ENCODE measurements around the gene TAOK1. TPM values are rescaled to one million over a fixed set of nuclear protein-coding genes. Genes with fewer than 3 reads are reported as not detected.

Gene TAOK1
- total RNA-seq, 1 donor from 2014 or later: 48.6 TPM

DNA sequence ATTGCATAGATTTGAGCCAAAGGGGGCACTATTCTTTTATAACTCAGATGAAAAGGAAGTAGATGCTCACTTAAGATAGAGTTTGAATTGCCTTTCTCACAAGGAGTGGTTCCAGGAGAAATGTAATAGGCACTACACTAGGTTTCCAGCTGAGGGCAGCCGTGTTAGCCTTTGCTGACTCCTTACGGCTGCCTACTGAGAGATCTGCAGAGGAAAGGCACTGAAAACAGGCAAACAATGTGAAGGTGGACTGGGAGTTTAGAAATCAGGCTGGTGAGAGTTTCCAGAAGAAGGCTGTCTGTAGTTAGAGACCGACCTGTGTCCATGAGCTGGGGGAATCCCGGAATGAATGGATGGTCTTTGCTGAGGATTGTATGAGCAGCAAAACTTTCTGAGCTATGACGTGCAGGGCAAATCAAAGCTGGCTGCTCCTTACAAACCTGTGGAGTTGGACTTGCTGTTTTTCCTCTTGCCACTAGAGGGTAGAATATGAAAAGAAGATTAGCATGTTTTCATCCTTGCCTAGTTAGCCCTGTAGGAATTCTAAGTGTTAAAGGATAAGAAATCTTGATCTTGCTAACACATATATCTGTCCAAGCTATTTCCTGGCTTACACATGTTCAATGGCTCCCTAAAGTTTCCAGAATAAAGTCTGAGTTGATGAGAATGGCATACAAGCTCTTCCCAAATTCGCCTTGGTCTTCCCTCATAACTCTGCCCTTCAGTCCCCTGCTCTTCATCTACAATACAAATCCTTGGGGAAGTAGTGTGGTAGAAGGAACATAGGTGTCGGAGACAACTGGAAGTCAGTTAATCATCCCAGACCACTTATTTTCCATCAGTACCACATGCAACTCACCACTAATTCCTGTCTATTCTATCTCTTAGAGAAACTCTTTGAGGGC, 20.1 kb upstream of the TAOK1 start:
- intact Hi-C loops (cut with DNase I): loop anchor here (2.0 to 10.0 kb wide), 2 partner anchors 95 to 165 kb away; no protein-coding TSS in a partner anchor
- DNase-seq: peak; percentile 60
- peak; percentile 91 for ATAC-seq (ENCODE audit: poor library complexity)

DNA sequence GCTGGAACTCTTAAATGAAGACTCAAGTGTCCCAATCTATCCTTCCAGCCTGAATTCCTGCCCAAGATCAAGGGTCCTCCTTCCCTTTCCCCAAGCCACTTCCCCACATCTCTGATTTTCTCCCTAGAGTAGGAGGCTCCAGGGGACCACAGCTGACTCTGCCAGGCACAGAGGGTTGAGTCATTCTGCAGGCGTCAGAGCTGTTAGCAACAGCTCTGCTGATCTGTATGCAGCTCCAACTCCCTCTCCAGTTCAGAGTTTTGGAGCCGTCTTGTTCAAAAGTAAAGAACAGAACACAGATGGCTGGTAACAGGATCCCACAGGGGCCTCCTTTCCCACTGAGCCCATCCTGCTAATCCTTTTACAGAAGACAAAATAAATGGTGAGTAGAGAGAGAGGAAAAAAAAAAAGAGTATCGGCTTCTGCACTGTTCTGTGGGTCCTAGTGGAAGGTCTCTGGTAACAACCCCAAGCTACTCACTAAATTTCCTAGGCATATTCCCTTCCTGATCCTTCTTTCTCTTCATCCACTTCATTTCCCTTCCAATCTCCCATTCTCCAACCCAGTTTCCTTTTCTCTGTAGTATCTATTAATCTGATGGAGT, 13.4 kb upstream of the TAOK1 start:
- DNase-seq: no peak
- intact Hi-C loops (cut with DNase I): loop anchor here (10.0 kb wide), 1 partner anchor 88 kb away; no protein-coding TSS in a partner anchor
- peak; percentile 63 for ATAC-seq (ENCODE audit: poor library complexity)

DNA sequence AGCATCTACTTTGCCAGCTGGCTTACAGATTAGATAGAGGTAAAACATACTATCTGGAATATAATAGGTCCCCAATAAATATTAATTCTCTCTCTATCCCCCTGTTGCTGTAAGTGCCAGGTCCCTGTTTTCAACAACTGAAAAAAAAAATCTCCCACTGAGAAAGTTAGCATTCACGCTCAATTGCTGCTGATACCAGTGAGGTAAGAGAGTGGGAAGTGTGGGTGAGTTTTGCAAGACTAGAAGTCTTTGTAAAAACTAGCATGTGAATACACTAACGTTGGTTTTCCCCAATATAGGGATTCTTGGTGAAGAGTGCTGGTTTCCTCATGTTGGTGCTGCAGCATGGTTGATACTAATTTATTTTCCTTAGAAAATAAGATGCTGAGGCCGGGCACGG, 11.7 kb upstream of the TAOK1 start:
- no peak for ATAC-seq (ENCODE audit: poor library complexity)
- no peak for DNase-seq
- intact Hi-C loops (cut with DNase I): loop anchor here (10.0 kb wide), 1 partner anchor 86 kb away; no protein-coding TSS in a partner anchor

DNA sequence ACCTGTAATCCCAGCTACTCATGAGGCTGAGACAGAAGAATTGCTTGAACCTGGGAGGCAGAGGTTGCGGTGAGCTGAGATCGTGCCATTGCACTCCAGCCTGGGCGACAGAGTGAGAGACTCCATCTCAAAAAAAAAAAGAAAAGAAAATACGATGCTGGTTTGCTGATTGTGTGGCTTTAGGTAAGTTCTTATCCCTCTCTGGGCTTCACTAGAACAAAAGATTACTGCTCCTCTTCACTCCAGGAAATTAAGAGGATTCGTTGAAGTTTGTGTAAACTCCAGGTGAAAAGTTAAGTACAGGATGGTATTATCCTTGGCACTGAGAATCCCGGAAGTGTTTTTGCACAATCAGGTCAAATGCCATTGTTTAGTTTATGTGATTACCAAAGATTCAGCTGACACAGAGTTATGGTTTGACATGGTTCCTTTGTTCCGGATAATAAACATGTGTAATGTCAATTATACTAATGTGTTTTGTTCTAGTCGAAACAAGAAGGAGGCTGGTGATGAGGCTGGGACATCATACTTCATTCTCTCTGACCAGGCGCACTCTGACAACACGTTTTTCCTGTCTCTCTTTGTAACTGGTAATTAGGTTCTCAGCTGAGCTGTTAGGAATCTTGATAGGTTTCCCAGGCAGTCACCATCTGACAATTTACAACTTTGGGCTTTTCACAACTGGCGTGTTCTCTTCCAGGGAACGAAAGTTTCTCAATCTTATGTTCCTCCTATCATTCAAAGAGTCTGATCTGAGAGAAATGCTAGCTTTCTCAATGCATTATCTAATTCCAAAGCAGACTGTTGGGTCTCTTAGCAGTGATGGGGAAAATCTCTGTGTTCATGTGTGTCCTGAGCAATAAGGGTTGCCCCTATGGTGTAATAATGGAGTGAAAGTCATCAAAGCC, 10.8 kb upstream of the TAOK1 start:
- DNase-seq (no peak), ATAC-seq (ENCODE audit: poor library complexity) (no peak)
- intact Hi-C loops (cut with DNase I): loop anchor here (10.0 kb wide), 1 partner anchor 85 kb away; no protein-coding TSS in a partner anchor

DNA sequence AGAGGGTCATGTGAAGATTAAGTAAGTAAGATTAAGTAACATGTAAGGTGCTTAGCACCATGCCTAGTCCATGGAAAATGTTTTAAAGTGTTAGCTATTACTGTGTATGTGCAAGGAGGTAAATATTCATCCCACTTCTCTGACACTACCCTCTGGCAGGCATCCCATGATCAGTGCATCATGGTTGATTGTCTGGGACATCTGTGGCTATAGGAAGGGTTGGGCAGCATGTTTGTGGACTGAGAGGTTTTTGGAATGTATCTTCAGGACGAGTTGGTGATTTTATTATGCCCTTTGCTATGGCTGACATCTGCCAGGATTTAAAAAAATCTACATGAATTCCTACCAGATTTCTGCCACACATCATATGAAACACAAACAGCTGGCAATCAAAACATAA, 6.5 kb upstream of the TAOK1 start:
- DNase-seq (no peak), ATAC-seq (ENCODE audit: poor library complexity) (no peak)
- intact Hi-C loops (cut with DNase I): no loop called here

DNA sequence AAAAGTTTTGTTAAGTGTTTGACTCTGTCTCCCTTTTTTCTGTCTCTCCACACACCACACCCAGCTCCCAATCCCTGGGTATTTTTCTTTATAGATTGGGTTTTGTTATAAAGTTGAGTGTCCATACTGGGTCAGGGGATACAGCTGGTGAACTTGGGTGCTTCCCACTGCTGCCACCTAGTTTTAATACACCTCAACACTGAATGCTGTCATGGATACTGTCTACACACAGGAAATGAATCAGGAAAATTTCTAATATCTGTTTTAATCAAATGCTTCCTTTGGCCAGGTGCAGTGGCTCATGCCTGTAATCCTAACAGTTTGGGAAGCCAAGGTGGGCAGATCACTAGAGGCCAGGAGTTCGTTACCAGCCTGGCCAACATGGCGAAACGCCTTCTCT, 5.3 kb upstream of the TAOK1 start:
- ATAC-seq (ENCODE audit: poor library complexity): no peak
- intact Hi-C loops (cut with DNase I): no loop called here
- no peak for DNase-seq

DNA sequence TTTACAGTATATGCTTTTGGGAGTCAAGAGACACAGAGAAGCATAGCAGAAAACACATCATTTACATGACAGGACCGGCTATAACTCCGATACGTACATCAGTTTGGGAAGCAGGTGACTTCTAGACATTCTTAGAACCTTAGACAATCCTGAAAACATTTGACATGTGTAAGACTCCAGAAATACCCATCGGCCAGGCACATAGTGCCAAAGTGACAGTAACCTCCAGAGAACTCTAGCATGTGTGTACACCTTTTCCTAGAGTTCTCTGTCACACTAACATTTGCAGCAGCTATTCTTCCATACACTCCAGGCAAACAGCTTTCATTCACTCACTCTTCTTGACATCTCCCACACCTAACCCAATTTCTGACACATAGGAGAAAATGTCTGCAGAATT, 3.4 kb upstream of the TAOK1 start:
- intact Hi-C loops (cut with DNase I): no loop called here
- ATAC-seq (ENCODE audit: poor library complexity) (no peak), DNase-seq (no peak)

DNA sequence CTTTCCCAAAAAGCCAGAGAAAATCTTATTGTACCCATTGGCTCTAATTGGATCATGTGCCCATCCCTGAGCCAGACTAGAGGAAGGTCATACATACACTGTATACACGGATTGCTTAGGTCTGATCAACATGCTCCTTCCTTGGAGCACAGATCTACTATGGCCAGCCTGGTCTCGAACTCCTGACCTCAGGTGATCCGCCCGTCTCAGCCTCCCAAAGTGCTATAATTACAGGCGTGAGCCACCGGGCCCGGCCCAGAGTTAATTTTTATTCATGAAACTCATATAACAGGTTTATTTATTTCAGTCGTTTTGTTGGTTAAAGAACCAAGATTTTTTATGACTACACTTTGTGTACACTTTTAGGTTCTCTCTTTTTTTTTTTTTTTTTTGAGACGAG, 1.2 kb upstream of the TAOK1 start:
- ATAC-seq (ENCODE audit: poor library complexity) (no peak), DNase-seq (no peak)
- intact Hi-C loops (cut with DNase I): no loop called here

DNA sequence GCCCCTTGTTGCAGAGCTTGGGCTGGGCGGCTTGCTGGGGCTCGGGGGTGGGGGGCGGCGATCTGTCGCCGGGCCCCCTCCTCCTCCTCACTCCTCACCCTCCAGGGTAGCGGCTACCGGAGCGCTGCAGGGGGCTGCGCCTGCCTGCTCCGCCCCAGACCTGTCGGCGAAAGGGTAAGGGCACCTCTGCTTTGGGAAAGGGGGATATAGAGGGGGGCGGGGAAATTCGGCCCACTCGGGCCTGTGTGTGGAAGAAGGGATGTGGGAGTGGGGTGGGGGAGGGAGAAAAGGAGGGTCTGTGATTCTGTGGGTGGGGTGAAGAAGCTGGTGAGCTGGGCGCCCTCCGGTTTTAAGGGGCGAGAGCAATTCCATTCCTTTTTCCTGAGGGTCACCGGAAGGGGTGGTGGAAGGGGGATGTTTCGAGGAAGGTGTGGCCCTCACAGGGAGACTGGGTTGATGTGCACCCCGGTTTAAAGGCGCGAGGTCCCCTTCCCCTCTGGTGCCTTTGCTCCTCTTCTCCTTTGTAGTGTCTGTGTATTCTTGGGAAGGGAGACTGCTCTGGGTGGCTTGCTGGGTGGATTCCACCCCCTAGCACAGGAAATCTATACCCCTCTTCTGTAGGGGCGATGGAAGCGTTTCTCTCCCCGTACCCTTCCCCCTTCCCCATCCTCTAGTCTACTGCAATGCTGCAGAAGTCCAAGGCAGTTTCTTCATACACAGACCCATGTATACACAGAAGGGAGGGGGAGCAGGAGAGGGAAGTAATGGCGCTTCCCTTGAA, 878 bp downstream of the TAOK1 start:
- DNase-seq: no peak
- ATAC-seq (ENCODE audit: poor library complexity): peak; percentile 33
- intact Hi-C loops (cut with DNase I): no loop called here

DNA sequence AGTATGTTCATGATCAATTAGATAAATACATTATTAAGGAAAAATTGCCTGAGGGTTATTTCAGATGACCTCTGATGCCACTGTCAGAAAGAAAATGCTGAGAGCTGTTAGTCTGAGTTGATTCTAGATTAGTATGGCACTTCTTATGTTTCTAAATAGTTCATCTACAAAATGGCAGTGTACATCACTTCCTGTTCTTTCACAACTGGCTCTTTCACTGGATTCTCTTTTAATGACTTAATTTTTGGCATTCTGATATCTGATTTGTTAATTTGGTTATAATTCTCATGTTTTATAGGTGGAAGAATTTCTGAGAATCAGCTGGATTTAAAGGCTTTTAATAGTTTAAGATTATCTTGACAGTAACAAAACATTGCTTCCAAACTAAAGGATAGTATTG, 3.3 kb downstream of the TAOK1 start:
- intact Hi-C loops (cut with DNase I): no loop called here
- DNase-seq (no peak), ATAC-seq (ENCODE audit: poor library complexity) (no peak)

DNA sequence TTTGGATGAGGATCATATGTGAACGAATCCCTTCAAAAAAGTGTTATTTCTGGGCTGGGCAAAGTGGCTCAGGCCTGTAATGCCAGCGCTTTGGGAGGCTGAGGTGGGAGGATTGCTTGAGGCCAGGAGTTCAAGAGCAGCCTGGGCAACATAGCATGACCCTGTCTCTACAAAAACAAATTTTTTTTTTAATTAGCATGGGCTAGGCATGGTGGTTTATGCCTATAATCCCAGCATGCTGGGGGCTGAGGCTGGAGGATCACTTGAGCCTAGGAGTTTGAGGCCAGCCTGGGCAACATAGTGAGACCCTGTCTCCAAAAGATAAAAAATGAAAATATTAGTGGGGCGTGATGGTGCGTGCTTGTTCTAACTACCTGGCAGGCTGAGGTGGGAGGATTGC, 4.6 kb downstream of the TAOK1 start:
- ATAC-seq (ENCODE audit: poor library complexity) (no peak), DNase-seq (no peak)
- intact Hi-C loops (cut with DNase I): no loop called here

DNA sequence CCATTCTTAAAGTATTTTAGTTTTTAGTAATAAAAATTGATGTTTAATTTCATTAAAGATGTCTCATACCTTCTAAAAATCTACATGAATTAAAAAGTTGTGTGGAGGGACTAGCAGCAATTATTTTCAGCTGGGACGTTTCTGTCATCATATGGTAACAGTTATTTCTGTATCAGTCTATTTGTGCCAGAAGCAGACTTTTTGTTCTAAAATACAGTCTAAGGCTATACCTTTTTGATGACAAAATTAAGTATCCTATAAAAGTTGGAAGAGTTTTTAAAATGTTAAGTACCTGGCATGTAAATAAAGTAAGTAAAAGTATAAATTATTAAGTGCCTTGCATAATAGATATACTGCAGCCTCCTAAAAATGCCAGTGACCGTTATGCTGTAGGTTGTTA, 5.9 kb downstream of the TAOK1 start:
- no peak for DNase-seq
- intact Hi-C loops (cut with DNase I): no loop called here
- ATAC-seq (ENCODE audit: poor library complexity): no peak

DNA sequence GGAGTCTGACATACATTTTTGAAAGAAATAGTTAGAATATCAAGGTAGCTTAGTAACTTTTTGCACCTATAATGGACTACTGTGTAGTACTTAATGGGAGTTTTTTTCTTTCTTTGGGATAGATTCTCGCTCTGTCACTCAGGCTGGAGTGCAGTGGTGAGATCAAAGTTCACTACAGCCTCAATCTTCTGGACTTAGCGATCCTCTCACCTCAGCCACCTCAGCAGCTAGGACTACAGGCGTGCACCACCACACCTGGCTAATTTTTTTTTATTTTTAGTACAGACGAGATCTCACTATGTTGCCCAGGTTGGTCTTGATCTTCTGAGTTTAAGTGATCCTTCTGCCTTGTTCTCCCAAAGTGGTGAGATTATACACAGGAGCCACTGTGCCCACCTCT, 9.5 kb downstream of the TAOK1 start:
- intact Hi-C loops (cut with DNase I): no loop called here
- DNase-seq (no peak), ATAC-seq (ENCODE audit: poor library complexity) (peak; percentile 21)

DNA sequence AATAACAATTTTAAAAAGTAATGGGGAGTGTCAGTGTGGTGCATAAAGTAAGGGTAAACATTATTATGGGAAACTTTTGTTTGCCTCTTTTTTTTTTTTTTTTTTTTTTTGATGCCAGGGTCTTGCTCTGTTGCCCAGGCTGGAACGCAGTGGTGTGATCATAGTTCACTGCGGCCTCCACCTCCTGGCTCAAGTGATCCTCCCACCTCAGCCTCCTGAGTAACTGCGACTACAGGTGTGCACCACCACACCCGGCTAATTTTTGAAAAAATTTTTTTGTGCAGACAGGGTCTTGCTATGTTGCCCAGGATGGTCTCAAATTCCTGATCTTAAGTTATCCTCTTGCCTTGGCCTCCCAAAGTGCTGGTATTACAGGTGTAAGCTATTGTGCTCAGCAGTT, 10.7 kb downstream of the TAOK1 start:
- intact Hi-C loops (cut with DNase I): no loop called here
- DNase-seq (no peak), ATAC-seq (ENCODE audit: poor library complexity) (no peak)

DNA sequence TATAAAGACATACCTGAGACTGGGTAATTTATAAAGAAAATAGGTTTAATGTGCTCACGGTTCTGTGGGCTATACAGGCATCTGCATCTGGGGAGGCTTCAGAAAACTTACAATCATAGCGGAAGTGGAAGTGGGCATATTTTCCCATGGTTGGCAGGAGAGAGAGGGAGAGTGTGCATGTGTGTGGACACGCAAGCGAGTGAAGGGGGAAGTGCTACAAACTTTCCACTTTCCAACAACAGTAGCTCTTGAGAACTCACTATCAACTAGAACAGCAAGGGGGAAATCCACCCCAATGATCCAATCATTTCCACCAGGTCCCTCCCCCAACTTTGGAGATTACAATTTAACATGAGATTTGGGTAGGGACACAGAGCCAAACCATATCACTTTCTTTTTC, 11.1 kb downstream of the TAOK1 start:
- intact Hi-C loops (cut with DNase I): no loop called here
- ATAC-seq (ENCODE audit: poor library complexity): peak; percentile 38

DNA sequence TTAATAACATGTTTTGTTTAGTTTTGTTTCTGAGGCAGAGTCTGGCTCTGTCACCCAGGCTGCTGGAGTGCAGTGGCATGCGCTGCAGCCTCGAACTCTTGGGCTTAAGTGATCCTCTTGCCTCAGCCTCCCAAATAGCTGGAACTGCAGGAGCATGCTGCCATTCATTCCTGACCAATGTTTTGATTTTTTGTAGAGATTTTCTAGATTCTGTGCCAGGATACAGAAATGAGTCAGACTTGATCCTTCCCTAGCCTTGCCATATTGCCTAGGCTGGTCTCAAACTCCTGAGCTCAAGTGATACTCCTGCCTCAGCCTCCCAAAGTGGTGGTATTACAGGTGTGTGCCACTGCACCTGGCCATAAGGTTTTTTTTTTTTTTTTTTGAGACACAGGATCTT, 17.7 kb downstream of the TAOK1 start:
- DNase-seq: no peak
- intact Hi-C loops (cut with DNase I): no loop called here
- ATAC-seq (ENCODE audit: poor library complexity): no peak

More for the DNA sequence above, 11.1 kb downstream of the TAOK1 start:
- no peak for DNase-seq

DNA sequence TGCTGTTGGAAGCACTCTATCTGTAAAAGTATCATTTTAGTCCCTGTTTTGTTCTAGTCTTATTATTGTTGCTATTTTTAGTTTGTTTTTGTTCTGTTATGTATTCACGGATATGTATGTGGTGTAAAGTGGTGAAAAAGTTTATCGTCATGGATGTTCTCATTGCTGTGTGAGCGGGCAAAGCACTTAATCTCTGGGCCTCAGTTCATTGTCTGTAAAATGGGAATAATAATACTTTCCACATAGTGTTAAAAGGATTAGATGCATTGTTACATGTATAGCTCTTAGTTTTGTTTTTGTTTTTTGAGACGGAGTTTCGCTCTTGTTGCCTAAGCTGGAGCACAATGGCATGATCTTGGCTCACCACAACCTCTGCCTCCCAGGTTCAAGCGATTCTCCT, 19.8 kb downstream of the TAOK1 start:
- ATAC-seq (ENCODE audit: poor library complexity) (no peak), DNase-seq (no peak)
- intact Hi-C loops (cut with DNase I): no loop called here

DNA sequence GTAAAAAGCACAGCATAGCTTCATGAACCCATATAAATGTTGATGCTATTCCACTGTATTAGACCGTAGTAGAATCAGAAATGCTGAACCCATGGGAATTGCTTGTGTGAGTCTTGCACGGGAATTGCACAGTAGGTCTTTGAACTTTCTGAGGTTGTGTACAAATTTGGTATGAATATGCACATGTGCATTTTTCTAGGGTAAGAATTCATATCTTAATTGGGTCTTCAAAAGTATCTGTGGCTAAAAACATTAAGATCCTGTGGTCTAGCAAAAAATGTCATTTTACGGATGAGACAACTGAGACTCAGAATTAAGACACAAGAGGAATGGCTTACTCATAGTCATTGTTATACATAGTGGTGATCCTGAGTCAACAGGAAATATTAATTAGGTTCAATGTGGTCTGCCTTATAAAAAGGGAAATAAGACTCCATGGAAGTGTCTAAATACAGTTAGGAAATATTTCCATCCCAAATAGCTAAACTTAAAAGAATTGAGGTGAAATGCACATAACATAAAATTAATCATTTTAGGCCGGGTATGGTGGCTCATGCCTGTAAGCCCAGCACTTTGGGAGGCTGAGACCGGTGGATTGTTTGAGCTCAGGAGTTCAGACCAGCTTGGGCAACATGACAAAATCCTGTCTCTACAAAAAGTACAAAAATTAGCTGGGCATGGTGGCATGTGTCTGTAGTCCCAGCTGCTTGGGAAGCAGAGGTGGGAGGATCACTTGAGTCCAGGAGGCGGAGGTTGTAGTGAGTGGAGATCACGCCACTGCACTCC, 22.8 kb downstream of the TAOK1 start:
- intact Hi-C loops (cut with DNase I): no loop called here
- no peak for DNase-seq
- no peak for ATAC-seq (ENCODE audit: poor library complexity)

Data from Right ventricle myocardium superior (tissue), 1 donor.